Hematopoietic multipotent progenitor cell treated with erythropoietin and hydrocortisone succinate and interleukin-3 and kit ligand, for 15 days (in vitro differentiated cells): ENCODE results near the gene TIMM50.
A peak's percentile ranks its signal among the peaks of the same experiment; 100 is the strongest.
"Not testable (repeated sequence)": the region's sequence is repeated elsewhere in the genome, so short reads cannot be mapped to it uniquely, and the experiment has no call there.

Experiments
- DNase-seq: peaks from one replicate; pipeline ENCODE4 v3.0.0-alpha.2; 2015; ENCODE audit warnings: low spot score

Gene TIMM50

DNA sequence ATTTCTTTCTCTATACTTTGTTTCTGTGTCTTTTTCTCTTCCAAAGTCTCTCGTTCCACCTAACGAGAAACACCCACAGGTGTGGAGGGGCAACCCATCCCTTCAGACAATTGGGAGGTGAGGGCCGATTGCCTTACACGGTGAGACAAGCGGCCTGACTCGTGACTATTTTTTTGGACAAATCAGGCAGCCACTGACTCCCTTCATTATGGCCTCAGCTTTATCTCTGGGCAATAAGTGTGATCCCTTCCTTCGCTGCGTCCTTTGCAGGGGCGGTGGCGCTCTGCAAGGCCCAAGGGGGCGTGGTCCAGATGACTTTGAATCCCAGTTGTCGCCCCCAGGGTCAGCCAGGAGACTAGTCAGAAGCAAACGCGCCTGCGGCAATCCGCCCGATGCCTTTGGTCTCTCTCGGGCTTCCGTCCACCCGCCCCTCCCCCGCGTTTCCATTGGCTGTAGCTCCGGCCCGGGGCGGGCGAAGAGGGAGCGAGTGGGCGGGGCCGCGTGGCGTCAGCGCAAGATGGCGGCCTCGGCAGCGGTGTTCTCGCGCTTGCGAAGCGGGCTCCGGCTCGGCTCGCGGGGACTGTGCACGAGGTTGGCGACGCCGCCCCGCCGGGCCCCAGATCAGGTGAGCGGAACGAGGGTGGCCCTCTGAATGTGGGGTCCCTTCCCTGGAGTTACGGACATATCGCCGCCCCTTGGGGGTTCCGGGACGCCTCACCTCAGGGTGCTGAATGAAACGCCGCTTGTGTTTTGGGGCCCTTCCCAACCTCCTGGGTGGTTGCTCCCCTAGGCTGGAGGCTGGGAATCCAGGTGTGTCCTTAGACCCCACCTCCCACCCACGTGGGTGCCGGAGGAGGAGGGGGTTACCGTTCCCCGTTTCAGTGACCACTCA lies at the start of gene TIMM50:
TIMM50 (plus strand) TSS at position 502 of the 892 bp plus-strand sequence; CDS start at position 518, 16 bp downstream.
- DNase-seq = peak; percentile 96

DNA sequence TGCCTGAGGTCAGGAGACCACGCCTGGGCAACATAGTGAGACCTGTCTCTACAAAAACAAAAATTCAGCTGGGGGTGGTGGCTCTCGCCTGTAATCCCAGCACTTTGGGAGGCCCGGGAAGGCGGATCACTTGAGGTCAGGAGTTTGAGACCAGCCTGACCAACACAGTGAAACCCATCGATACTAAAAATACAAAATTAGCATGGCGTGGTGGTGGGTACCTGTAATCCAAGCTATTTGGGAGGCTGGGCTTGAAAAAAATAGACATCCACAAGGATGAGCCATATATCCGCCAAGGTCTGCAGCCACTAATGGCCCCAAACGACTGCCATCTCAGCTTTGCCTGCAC lies 48.0 kb upstream of the TIMM50 start:
- DNase-seq = no peak

DNA sequence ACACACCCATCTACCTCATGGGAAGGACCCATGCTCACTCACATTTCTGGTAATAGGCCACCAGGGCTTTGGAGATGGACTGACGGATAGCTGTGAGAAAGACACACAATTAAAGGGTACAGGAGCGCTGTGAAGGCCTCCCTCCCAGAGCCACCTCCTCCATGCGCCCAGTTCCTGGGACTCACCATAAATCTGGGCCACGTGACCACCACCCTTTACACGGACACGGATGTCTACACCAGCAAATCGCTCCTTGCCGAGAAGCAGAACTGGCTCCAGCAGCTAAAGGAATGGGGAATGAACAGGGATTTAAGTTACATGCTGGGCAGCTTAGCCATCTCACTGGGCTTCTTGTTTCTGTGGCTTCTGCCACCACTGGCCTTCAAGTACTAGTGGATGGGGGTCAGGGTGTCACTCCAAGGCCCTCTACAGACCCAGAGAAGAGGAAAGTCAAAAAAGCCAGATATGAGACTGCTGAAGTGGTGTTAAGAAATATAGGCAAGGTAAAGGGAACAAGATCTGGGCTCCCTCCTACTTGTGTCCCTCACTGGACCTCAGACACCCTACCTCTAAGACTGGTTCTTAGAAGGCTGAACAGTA lies 47.1 kb upstream of the TIMM50 start:
- no peak for DNase-seq

DNA sequence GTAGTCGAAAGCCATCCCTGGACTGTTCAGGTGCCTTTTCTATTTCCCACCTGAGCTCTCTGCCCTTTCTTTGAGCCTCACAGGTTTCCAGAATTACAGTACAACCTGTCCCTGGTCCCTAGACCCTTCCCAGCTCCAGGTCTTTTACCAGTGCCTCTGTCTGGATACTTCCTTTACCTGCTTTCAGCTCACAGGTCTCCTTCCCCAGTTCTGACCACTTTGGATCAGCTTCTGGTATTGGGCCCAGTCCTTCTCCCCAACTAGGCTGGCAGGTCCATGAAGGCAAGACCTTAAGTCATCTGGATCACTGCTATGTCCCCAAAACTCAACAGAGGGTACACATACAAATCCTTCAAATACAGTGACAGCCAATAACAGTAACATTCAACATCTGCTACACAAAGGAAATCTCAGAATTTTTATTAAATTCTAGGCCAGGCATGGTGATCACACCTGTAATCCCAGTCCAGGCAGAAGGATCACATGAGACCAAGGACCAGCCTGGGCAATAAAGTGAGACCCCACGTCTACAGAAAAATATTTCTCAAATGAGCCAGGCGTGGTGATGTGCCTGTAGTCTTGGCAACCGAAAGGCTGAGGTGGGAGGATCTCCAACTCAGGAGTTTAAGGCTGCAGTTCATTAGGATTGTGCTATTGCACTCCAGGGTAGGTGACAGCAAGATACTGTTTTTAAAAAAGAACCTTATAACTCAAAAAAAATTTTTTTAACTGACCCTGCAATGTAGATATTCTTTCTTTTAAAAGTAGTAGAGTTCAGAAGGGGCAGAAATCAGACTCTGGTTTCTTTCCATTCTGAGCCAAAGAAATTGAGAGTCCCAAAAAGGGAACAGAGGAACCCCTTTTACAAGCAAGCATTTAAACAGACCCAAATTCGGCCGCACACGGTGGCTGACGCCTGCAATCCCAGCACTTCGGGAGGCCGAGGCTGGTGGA lies 46.2 kb upstream of the TIMM50 start:
- DNase-seq = no peak

DNA sequence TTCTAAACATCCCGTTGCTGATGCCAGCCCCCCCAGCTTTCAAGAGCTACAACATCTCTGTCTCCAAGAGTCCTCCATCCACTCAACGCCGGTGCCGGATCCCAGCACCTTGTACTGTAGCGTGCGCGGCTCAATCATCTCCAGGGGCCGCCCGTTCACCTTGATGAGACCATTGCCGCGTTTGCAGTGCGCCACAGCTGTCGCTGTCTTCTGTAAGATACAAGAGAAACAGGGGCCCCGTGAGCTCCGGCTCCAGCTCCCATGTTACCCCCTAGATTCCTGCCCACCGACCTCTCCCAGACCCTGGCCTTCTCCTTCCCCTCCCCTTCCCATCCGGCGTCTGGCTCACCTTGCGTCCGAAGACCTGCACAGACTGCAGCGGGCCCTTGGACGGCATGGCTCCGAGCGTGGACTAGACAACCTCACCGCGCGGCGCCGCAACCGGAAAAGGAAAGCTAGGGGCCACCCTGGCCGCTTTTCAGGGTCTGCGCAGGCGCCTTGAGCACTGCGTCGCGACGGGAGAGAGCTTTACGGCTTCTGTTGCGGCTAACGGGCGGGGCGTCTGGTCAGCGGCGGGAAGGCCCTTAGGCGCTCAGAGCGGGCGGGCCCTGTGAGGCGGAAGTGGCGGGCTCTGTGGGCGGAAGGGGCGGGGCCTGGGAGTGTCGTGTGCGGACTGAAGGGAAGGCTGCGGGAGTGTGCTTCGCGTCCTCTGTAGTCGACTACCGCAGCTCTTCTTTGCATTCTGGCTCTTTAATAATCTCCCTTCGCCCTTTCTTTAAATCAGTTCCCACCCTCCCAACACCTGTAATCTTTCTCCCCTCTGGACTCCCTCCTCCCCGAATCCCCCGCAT lies 44.9 kb upstream of the TIMM50 start, which contains the start of gene RPS16:
RPS16 (minus strand) TSS at position 451 of the 851 bp plus-strand sequence; CDS start at position 397, 54 bp downstream.
- DNase-seq = peak; percentile 99

DNA sequence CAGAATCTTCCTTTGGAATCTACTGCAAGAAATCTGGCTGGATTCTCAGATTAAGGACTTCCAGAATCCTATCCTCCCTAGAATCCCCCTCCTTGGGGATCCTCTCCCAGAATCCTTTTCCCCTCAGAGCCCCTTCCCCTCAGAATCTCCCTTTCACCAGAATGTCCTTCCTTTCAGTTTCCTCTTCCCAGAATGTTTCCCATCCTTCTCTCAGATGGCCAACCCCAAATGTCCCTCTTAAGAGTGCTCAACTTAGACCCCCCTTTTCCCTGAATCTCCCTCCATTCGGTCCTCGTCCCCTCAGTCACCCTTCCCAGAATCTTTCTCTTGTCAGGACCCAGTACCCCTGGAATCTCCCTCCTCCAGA lies 44.3 kb upstream of the TIMM50 start:
- no peak for DNase-seq

DNA sequence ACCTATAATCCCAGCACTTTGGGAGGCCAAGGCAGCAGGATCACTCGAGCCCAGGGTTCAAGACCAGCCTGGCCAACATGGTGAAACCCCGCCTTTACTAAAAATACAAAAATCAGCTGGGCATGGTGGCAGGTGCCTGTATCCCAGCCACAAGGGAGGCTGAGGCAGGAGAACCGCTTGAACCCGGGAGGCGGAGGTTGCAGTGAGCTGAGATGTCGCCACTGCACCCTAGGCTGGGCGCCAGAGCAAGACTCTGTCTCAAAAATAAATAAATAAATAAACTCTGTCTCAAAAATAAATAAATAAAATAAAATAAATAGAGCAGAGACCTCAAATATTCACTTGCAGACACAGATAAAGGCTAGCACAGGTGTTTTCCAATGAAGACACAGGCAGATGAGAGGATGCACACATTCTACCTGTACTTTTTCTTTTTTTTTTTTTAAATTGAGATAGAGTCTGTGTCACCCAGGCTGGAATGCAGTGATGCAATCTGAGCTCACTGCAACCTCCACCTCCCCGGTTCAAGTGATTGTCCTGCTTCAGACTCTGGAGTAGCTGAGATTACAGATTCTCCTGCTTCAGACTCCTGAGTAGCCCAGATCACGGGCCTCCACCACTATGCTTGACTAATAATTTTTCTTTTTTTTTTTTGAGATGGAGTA lies 42.2 kb upstream of the TIMM50 start:
- DNase-seq = no peak

DNA sequence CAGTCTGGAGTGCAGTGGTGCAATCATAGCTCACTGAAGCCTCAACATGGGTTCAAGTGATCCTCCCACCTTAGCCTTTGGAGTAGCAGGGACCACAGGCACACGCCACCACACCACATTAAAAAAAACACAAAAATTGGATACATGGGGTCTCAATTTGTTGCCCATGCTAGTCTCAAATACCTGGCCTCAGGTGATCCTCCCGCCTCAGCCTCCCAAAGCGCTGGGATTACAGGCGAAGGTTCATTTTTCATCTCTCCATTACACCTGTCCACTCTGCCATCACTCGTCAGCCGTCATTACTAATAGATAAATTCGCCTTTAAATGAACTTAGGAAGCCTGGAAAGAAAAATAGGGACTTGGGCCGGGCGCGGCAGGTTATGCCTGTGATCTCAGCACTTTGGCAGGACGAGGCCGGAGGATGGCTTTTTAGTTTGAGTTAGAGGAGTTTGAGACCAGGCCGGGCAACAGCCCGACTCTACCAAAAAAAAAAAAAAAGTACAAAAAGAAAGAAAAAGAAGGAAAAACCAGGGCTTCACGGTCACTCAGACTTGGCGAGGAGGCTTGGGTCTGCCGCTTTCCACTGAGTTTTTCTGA lies 35.9 kb upstream of the TIMM50 start:
- DNase-seq = no peak

DNA sequence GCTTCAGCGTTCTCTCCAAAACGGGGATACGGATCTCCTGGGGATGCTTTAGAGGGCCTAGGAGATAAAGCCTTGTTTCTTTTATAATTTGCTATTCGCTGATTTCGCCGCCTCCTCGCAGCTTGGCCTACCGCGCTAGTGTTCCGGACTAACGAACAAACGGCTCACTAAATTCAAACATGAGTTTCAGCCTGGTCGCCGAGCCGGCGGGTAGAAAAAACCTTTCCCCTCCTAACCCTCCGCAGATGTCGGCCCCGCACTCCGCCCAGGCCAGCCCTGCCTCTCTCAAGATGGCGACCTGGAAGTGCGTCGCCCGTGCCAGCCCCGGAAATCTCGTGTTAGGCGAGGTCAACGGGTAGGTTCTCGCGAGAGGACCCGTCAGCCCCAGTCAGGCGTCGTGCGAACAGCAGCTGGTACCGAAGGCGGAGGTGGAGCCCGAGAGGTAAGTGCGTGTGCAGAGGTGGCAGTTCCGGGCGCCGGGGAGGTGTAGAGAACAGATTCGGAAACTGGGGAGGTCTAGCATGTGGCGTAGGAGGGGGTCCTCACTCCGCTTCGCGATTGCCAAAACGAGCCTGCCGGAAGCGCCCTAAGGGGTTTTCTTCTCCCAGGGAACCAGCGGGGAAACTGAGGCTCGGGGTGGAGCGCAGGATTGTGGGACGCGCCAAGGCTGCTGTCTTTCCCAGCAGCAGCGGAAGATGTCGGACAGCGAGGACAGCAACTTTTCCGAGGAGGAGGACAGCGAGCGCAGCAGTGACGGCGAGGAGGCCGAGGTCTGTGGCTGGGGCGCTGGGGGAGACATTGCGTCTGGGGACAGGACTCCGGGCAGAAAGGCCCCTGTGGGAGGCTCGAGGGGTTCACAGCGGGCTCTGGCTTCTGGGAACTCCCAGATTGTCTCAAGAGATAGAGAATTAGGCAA lies 35.2 kb upstream of the TIMM50 start, which contains the start of gene SUPT5H:
SUPT5H (plus strand) TSS at position 387 of the 916 bp plus-strand sequence; CDS start at position 696, 309 bp downstream.
- peak; percentile 99 for DNase-seq

DNA sequence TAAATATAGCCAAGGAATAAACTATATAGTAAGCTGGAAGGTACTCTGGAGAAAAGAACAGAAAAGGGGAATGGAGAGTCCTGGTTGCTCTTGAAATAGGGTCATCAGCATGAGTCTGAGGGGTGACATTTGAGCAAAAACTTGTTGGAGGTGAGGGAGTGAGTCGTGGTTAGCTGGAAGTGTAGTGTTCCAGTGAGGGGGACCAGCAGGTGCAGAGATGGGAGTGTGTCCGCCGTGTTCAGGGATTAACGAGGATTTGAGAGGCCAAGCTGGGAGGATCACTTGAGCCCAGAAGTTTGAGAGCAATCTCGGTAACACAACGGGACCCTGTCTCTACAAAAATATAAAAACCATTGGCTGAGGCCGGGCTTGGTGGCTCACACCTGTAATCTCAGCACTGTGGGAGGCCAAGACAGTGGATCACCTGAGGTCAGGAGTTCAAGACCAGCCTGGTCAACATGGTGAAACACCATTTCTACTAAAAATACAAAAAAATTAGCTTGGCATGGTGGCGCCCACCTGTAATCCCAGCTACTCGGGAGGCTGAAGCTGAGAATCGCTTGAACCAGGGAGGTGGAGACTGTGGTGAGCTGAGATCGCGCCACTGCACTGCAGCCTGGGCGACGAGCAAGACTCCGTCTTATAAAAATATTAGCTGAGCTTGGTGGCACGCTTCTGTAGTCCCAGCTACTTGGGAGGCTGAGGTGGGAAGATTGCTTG lies 34.1 kb upstream of the TIMM50 start:
- no peak for DNase-seq

DNA sequence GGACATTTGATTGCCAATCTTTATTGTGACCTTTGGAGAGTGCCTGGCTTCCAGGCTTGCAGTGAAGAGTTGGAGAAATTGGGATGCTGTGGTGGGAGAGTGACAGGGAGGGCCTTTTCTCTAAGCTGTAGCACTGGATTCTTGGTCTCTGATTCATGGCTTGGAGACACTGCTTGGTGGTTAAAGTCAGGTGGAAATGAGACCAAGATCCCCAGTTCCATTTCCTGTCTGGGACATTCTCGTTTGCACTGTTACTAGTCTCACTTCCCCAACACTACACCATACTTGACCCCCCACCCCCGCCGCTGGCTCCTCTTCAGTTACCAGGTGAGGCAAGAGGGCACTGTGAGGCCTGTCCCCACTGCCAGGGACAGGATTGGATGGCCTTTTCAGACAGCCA lies 32.4 kb upstream of the TIMM50 start:
- no peak for DNase-seq

DNA sequence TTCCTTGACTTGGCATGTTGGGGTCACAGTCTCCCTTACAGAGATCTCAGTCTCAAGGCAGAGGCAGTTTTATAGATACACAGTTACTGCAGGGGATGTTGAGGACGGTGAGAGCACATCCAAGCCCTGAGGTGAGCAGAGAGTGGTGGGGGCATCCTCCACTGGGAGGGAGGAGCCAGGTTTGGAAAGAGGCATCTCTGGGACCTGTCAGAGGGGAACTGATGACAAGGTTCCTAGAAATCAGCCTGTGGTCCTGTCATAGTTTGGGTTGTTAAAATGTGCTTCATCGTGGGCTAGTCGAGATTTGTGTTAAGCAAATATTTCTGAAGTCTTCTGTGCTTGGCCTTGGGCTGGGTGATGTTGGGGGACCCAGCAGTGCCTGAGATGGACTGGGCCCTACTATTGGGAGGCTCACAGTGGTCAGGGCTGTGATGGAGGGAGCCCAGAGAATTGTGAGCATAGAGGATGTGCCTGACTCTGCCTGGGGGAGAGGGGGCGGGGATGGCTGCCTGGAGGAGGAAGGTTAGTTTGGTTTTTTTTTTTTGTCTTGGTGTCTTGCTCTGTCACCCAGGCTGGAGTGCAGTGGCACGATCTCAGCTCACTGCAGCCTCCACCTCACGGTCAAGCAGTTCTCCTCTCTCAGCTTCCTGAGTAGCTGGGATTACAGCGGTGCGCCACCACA lies 31.4 kb upstream of the TIMM50 start:
- no peak for DNase-seq

DNA sequence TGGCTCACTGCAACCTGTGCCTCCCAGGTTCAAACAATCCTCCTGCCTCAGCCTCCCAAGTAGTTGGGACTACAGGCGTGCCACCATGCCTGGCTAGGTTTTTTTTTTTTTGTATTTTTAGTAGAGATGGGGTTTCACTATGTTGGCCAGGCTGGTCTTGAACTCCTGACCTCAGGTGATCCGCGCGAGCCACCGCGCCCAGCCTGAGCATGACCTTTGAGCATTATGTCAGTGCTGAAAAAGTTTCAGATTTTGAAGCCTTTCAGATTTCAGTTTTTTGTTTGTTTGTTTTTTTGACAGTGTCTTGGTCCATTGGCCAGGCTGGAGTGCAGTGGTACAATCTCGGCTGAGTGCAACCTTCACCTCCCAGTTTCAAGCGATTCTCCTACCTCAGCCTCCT lies 29.4 kb upstream of the TIMM50 start:
- DNase-seq = not testable (repeated sequence)

DNA sequence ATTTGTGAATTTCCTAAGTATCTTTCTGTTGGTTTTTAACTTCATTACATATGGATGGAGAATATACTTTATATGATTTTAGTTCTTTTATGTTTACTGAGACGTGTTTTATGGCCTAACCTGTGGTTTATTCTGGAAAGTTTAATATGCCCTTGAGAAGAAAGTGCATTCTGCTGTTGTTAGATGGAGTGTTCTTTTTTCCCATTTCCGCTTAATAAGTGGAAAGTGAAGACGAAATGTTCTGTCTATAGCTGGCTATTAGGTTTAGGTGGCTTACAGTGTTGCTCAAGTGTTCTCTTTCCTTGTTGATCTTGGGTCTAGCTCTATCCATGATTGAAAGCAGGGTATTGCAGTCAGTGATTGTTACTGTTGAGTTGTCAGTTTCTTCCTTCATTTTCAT lies 17.2 kb upstream of the TIMM50 start:
- DNase-seq = no peak

DNA sequence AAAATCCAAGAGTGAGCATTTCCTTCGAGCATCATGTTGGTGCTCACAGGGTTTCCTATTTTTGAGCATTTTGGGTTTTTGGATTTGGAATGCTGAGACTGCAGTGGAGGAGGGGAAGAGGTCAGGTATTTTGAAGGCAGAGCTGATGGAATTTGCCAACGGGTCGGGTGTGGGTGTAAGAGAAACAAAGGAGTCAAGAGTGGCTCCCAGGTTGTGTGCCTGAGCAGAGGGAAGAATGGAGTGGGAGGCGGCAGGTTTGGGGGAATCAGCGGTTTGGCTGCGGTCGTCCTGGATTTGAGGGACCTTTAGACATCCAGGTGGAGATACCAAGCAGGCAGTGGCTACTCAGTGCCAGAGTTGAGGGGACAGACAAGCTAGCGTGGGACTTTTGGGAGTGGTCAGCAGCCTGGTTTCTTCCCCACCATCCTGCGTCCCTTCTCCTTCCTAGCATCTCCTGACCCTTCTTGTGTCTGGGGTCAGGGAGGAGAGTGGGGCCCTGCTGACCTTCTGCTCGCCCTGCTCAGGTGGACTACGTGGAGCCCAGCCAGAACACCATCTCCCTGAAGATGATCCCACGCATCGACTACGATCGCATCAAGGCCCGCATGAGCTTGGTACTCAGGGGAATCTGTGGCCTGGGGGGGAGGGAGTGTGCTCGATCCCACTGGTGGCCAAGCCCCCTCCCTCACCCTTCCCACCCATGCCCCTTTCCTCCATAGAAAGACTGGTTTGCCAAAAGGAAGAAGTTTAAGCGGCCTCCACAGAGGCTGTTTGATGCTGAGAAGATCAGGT lies 14.5 kb upstream of the TIMM50 start:
- no peak for DNase-seq

DNA sequence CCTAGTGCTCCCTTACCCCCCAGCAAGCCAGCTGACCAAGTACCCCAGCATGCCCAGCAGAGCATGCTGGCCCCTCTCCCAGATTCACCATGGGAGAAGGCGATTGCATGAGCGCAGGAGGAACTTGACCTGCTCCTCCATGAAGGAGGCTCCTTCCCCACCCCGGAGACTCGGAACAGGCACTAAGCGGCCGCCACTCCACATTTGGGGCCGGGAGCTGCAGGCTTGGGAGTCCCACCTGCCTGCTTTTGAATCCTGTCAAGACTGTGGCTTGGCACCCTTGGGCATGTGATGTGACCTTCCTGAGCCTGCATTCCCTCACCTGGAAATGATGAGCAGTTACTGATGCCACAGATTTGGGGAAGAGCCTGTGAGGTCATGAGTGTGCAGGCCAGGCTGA lies 12.7 kb upstream of the TIMM50 start:
- no peak for DNase-seq

DNA sequence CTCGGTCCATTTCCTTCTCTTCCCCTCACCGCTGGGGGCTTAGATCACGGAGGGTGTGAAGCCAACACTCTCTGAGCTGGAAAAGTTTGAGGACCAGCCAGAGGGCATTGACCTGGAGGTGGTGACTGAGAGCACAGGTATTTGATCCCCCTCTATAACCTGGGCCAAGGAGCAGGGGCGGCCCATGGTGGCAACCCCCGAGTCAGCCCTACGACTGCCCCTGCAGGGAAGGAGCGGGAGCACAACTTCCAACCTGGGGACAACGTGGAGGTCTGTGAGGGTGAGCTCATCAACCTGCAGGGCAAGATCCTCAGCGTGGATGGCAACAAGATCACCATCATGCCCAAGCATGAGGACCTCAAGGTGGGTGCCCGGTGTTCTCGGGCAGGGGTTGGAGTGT lies 11.6 kb upstream of the TIMM50 start:
- no peak for DNase-seq
